ENCODE measurements around the gene DDIT4. TPM values are rescaled to one million over a fixed set of nuclear protein-coding genes. Genes with fewer than 3 reads are reported as not detected.

The DDIT4 gene
- total RNA-seq, 1 experiment from 2014 or later = 462 TPM

- H3K27ac ChIP-seq (ENCODE audit: low read depth, low read length) = no peak overlapping the region
- RAD21 ChIA-PET (ENCODE audit: low non-redundant PET in 1 of 2, low total read pairs in 2 of 2, uncharacterized antibody in 2 of 2, unreplicated experiment in 2 of 2) = no interaction called here
- no TSS peak for BruUV-seq (replicated peaks)
Observed at GRCh38 chr10:72227826-72228225, 45.9 kb upstream of the DDIT4 start.

DNA sequence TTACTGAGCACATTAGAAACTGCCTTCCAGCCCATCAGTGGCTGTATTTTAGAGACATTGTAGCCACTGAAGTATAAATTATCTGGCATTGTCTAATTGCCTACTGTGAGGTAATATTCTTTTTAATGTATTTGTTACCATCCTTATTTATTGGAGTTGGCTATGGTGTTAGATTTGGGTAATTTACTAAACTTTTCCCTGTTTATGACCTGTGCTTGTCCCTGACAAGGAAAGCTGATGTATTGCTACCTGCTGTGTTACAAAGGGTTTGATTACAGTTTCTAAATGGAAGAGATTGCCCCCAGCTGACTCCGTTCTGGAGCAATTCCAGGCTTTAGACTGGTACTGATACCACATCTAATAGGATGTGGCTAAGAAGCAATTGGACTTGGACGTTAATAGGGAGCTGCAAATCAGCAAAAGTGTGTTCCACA, 45.4 kb upstream of the DDIT4 start:
- intact Hi-C loops (cut with micrococcal nuclease) = loop anchor here (5.0 kb wide), 1 partner anchor 181 kb away; no protein-coding TSS in a partner anchor
- TF ChIP-seq RAD21 (IDR thresholded peaks at IDR 0.05; ENCODE audit: low read depth) (no peak), EZH2 (IDR thresholded peaks at IDR 0.05) (no peak), EZH2phosphoT487 (IDR thresholded peaks at IDR 0.05; ENCODE audit: borderline replicate concordance) (no peak), CTCF (IDR thresholded peaks at IDR 0.05 in 2 of 3, conservative IDR thresholded peaks at IDR 0.05 in 1 of 3; ENCODE audit: borderline replicate concordance in 1 of 3, insufficient read depth in 1 of 3, low read depth in 2 of 3, low read length in 2 of 3) (no peak), ZFX (IDR thresholded peaks at IDR 0.05) (no peak), CEBPB (IDR thresholded peaks at IDR 0.05; ENCODE audit: low read depth) (no peak), ZNF274 (IDR thresholded peaks at IDR 0.05; ENCODE audit: low read depth, low read length) (no peak), EGR1 (IDR thresholded peaks at IDR 0.05; ENCODE audit: low read depth) (no peak), POLR2A (IDR thresholded peaks at IDR 0.05; ENCODE audit: borderline replicate concordance, extremely low read depth, insufficient read depth, insufficient read length) (no peak), POLR2AphosphoS5 (IDR thresholded peaks at IDR 0.05; ENCODE audit: low read depth, low read length) (no peak), TCF7L2 (IDR thresholded peaks at IDR 0.05; ENCODE audit: borderline replicate concordance, extremely low read depth, insufficient read depth, insufficient read length) (no peak), CBX3 (IDR thresholded peaks at IDR 0.05; ENCODE audit: low read depth) (no peak), JUND (IDR thresholded peaks at IDR 0.05) (no peak), ELF1 (IDR thresholded peaks at IDR 0.05; ENCODE audit: borderline replicate concordance, low read depth) (no peak), SRF (IDR thresholded peaks at IDR 0.05; ENCODE audit: low read depth) (no peak)
- TF ChIP-seq, protein P1, sequence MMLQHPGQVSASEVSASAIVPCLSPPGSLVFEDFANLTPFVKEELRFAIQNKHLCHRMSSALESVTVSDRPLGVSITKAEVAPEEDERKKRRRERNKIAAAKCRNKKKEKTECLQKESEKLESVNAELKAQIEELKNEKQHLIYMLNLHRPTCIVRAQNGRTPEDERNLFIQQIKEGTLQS (IDR thresholded peaks at IDR 0.05) = no peak
- TF ChIP-seq, protein P2, sequence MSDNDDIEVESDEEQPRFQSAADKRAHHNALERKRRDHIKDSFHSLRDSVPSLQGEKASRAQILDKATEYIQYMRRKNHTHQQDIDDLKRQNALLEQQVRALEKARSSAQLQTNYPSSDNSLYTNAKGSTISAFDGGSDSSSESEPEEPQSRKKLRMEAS (IDR thresholded peaks at IDR 0.05) = no peak
- H4K20me1 ChIP-seq (ENCODE audit: insufficient read depth) = no peaks in the 10 kb centered on the region
- no peak overlapping the region for H2AFZ ChIP-seq (ENCODE audit: low read depth, low read length, poor library complexity, severe bottlenecking)
- no peak overlapping the region for H3K9ac ChIP-seq (ENCODE audit: low read length)
- CTCF ChIA-PET = no interaction called here
- RAD21 ChIA-PET (ENCODE audit: low non-redundant PET in 1 of 2, low total read pairs in 2 of 2, uncharacterized antibody in 2 of 2, unreplicated experiment in 2 of 2) = no interaction called here
- no peaks in the 10 kb centered on the region for H3K4me1 ChIP-seq (ENCODE audit: control insufficient read depth in 1 of 2, insufficient read depth in 2 of 2, low read length in 2 of 2)
- H3K9me2 ChIP-seq (ENCODE audit: insufficient read depth) = no peaks in the 10 kb centered on the region
- H3K4me2 ChIP-seq (ENCODE audit: low read length) = no peak overlapping the region
- DNase-seq (ENCODE audit: low read depth, low spot score) (no peak), ATAC-seq (no peak)
- no peaks in the 10 kb centered on the region for H3K9me3 ChIP-seq (ENCODE audit: control insufficient read depth in 1 of 2, insufficient read depth in 1 of 2, low read depth in 1 of 2, low read length in 2 of 2)
- no peaks in the 10 kb centered on the region for H3K27me3 ChIP-seq (ENCODE audit: insufficient read depth, low read length)
- peaks cover 10 to 23% of the 10 kb centered on the region in 2 experiments for H3K36me3 ChIP-seq (ENCODE audit: control insufficient read depth in 1 of 2, insufficient read depth in 2 of 2, low read length in 2 of 2)
- H3K4me3 ChIP-seq (replicated peaks in 1 of 2; ENCODE audit: low read depth in 1 of 2, low read length in 2 of 2) = no peak overlapping the region
- POLR2A ChIA-PET = interaction anchor here (0.7 to 1.5 kb wide), 3 partner anchors 10 to 45 kb away, joined by 3 to 6 read pairs (median 5); partner anchors contain the start of genes ANAPC16, ASCC1 and DDIT4
- H3K79me2 ChIP-seq (ENCODE audit: insufficient read depth, low read length) = peaks cover 31% of the 10 kb centered on the region
- no peak overlapping the region for H3K27ac ChIP-seq (ENCODE audit: low read depth, low read length)
- BruUV-seq (replicated peaks) = no TSS peak

More at GRCh38 chr10:72227826-72228225, 45.9 kb upstream of the DDIT4 start:
- Histone ChIP-seq H3K4me3 (replicated peaks in 1 of 2; ENCODE audit: low read depth in 1 of 2, low read length in 2 of 2) (no peak overlapping the region), H3K79me2 (ENCODE audit: insufficient read depth, low read length) (peaks cover 36% of the 10 kb centered on the region), H3K9ac (ENCODE audit: low read length) (no peak overlapping the region), H4K20me1 (ENCODE audit: insufficient read depth) (no peaks in the 10 kb centered on the region), H2AFZ (ENCODE audit: low read depth, low read length, poor library complexity, severe bottlenecking) (no peak overlapping the region), H3K4me1 (ENCODE audit: control insufficient read depth in 1 of 2, insufficient read depth in 2 of 2, low read length in 2 of 2) (peaks cover 0 to 3% of the 10 kb centered on the region in 2 experiments; a peak in 2 of 4 replicates), H3K9me2 (ENCODE audit: insufficient read depth) (no peaks in the 10 kb centered on the region), H3K27me3 (ENCODE audit: insufficient read depth, low read length) (no peaks in the 10 kb centered on the region), H3K9me3 (ENCODE audit: control insufficient read depth in 1 of 2, insufficient read depth in 1 of 2, low read depth in 1 of 2, low read length in 2 of 2) (no peaks in the 10 kb centered on the region), H3K4me2 (ENCODE audit: low read length) (no peak overlapping the region), H3K36me3 (ENCODE audit: control insufficient read depth in 1 of 2, insufficient read depth in 2 of 2, low read length in 2 of 2) (peaks cover 10 to 18% of the 10 kb centered on the region in 2 experiments)
- POLR2A ChIA-PET = interaction anchor here (0.7 kb wide), 1 partner anchor 12 kb away, joined by 3 read pairs; the partner anchor contains the start of genes ANAPC16 and ASCC1
- TF ChIP-seq EGR1 (IDR thresholded peaks at IDR 0.05; ENCODE audit: low read depth) (no peak), POLR2AphosphoS5 (IDR thresholded peaks at IDR 0.05; ENCODE audit: low read depth, low read length) (no peak)
- ATAC-seq (no peak), DNase-seq (ENCODE audit: low read depth, low spot score) (no peak)
- CTCF ChIA-PET = no interaction called here
- intact Hi-C loops (cut with micrococcal nuclease) = loop anchor here (5.0 kb wide), 1 partner anchor 181 kb away; no protein-coding TSS in a partner anchor

Measured in HCT116 (cell line).